HCT116 (cell line): Measurements from ENCODE around the gene TCHP. TPM values are rescaled to one million over a fixed set of nuclear protein-coding genes. Genes with fewer than 3 reads are reported as not detected.

Experiments used
- ATAC-seq: fragments of 200-7000 bp; cut with Tn5 transposase; 2 replicates; pipeline ENCODE4 v1.9.1; 2020; ENCODE audit warnings: mild to moderate bottlenecking, moderate library complexity
- BruUV-seq: library from RNA; stranded (reverse); fragments of 400-500 nt; replicated peaks from 2 replicates; lab custom pipeline; 2021; lab: Mats Ljungman, UMichigan
- CTCF ChIA-PET: fragments of 300-600 bp; sonication (Branson Sonifier 250); formaldehyde crosslinking; loops from one replicate; lab custom pipeline; 2021; ENCODE audit warnings: antibody characterized with exemption; lab: Charles Lee
- POLR2A ChIA-PET: fragments of 300-600, 350-600 bp; sonication (Branson Sonifier 250); formaldehyde crosslinking; loops from one replicate; lab custom pipeline; 2021; ENCODE audit warnings: antibody characterized with exemption; lab: Charles Lee
- RAD21 ChIA-PET, 2 experiments: fragments of 300-600 bp; sonication (Branson Sonifier 250); formaldehyde crosslinking; loops; one replicate each; lab custom pipeline; 2023; ENCODE audit warnings: low total read pairs in 2 of 2; ENCODE audit not compliant: uncharacterized antibody in 2 of 2, unreplicated experiment in 2 of 2, low non-redundant PET in 1 of 2; lab: Charles Lee
- DNase-seq: peaks from one replicate; pipeline ENCODE4 v3.0.0-alpha.2; 2010; ENCODE audit warnings: low read depth, low spot score
- H2AFZ ChIP-seq: fragments of 200-600 bp; shearing (Covaris generic), sonication (generic); 2 replicates; pipeline ENCODE4 v1.6.1; 2017; ENCODE audit warnings: low read depth, mixed run types, mixed read lengths, antibody characterized with exemption, low read length; ENCODE audit not compliant: poor library complexity, severe bottlenecking
- H3K27ac ChIP-seq: 2 replicates; pipeline ENCODE4 v1.5.1; 2012; ENCODE audit warnings: low read depth, low read length
- H3K27me3 ChIP-seq: fragments of 200-600 bp; sonication (generic); 2 replicates; pipeline ENCODE4 v1.6.1; 2016; ENCODE audit warnings: mixed run types, low read length, mixed read lengths; ENCODE audit not compliant: insufficient read depth
- H3K36me3 ChIP-seq, 2 experiments: fragments of 200-500 bp in 1 of 2; fragments of 200-600 bp in 1 of 2; sonication (Bioruptor generic) in 1 of 2; sonication (generic) in 1 of 2; 2 replicates each; pipeline versions ENCODE4 v1.5.1 to v1.6.1; 2014 to 2016; ENCODE audit warnings: low read length in 2 of 2, inconsistent platforms in 1 of 2, mixed read lengths in 1 of 2, mixed run types in 1 of 2; ENCODE audit not compliant: insufficient read depth in 2 of 2, control insufficient read depth in 1 of 2
- H3K4me1 ChIP-seq, 2 experiments: fragments of 200-600 bp in 1 of 2; sonication (generic) in 1 of 2; 2 replicates each; pipeline versions ENCODE4 v1.5.1 to v1.6.1; 2012 to 2017; ENCODE audit warnings: low read length in 2 of 2, inconsistent platforms in 1 of 2, mild to moderate bottlenecking in 1 of 2, mixed read lengths in 1 of 2, mixed run types in 1 of 2, moderate library complexity in 1 of 2; ENCODE audit not compliant: insufficient read depth in 2 of 2, control insufficient read depth in 1 of 2
- H3K4me2 ChIP-seq: fragments of 200-600 bp; sonication (generic); 2 replicates; pipeline ENCODE4 v1.6.1; 2017; ENCODE audit warnings: mixed run types, low read length, mixed read lengths
- H3K4me3 ChIP-seq, 2 experiments: fragments of 200-600 bp in 1 of 2; sonication (generic) in 1 of 2; replicated peaks in 1 of 2; 2 replicates each; pipeline ENCODE4 v1.5.1; 2011 to 2016; ENCODE audit warnings: low read length in 2 of 2, control low read depth in 1 of 2, low read depth in 1 of 2, mild to moderate bottlenecking in 1 of 2, mixed read lengths in 1 of 2, mixed run types in 1 of 2
- H3K79me2 ChIP-seq: fragments of 200-600 bp; sonication (generic); 2 replicates; pipeline ENCODE4 v1.6.1; 2017; ENCODE audit warnings: mild to moderate bottlenecking, mixed run types, low read length, moderate library complexity, mixed read lengths; ENCODE audit not compliant: insufficient read depth
- H3K9ac ChIP-seq: fragments of 200-600 bp; sonication (generic); 2 replicates; pipeline ENCODE4 v1.6.1; 2016; ENCODE audit warnings: low read length, mixed read lengths
- H3K9me2 ChIP-seq: fragments of 200-600 bp; sonication (generic), shearing (Covaris generic); 2 replicates; pipeline ENCODE4 v1.6.1; 2017; ENCODE audit warnings: mixed run types, mild to moderate bottlenecking, moderate library complexity; ENCODE audit not compliant: insufficient read depth
- H3K9me3 ChIP-seq, 2 experiments: fragments of 200-500 bp in 1 of 2; fragments of 200-600 bp in 1 of 2; sonication (Bioruptor generic) in 1 of 2; sonication (generic) in 1 of 2; 2 replicates each; pipeline ENCODE4 v1.6.1; 2014 to 2017; ENCODE audit warnings: low read length in 2 of 2, mixed read lengths in 2 of 2, inconsistent platforms in 1 of 2, low read depth in 1 of 2, mild to moderate bottlenecking in 1 of 2, mixed run types in 1 of 2, moderate library complexity in 1 of 2; ENCODE audit not compliant: control insufficient read depth in 1 of 2, insufficient read depth in 1 of 2
- H4K20me1 ChIP-seq: fragments of 200-600 bp; sonication (generic), shearing (Covaris generic); 2 replicates; pipeline ENCODE4 v1.6.1; 2017; ENCODE audit warnings: mixed run types, mild to moderate bottlenecking, moderate library complexity; ENCODE audit not compliant: insufficient read depth
- ATF3 ChIP-seq: IDR thresholded peaks from 2 replicates; pipeline ENCODE4 v1.6.1; 2012
- CBX3 ChIP-seq: IDR thresholded peaks from 2 replicates; pipeline ENCODE4 v1.6.1; 2012; ENCODE audit warnings: low read depth
- CTCF ChIP-seq, 3 experiments: fragments of 200-600 bp in 1 of 3; sonication (generic) in 1 of 3; IDR thresholded peaks in 2 of 3; conservative IDR thresholded peaks in 1 of 3; 2 replicates each; pipeline ENCODE4 v1.5.1; 2012 to 2017; ENCODE audit warnings: low read depth in 2 of 3, low read length in 2 of 3, antibody characterized with exemption in 1 of 3, borderline replicate concordance in 1 of 3, control low read depth in 1 of 3, mild to moderate bottlenecking in 1 of 3, mixed read lengths in 1 of 3, mixed run types in 1 of 3, moderate library complexity in 1 of 3; ENCODE audit not compliant: insufficient read depth in 1 of 3
- EGR1 ChIP-seq: IDR thresholded peaks from 2 replicates; pipeline ENCODE4 v1.6.1; 2012; ENCODE audit warnings: low read depth
- ELF1 ChIP-seq: IDR thresholded peaks from 2 replicates; pipeline ENCODE4 v1.6.1; 2012; ENCODE audit warnings: low read depth, borderline replicate concordance
- EZH2 ChIP-seq: fragments of 200-600 bp; sonication (generic); IDR thresholded peaks from 2 replicates; pipeline ENCODE4 v1.6.1; 2017; ENCODE audit warnings: antibody characterized with exemption, mixed run types
- FOSL1 ChIP-seq: IDR thresholded peaks from 2 replicates; pipeline ENCODE4 v1.6.1; 2012; ENCODE audit warnings: low read depth
- POLR2A ChIP-seq: IDR thresholded peaks from 2 replicates; pipeline ENCODE4 v1.7.0; 2011; ENCODE audit warnings: borderline replicate concordance; ENCODE audit not compliant: insufficient read depth, insufficient read length; ENCODE audit errors: extremely low read depth
- RAD21 ChIP-seq: IDR thresholded peaks from 2 replicates; pipeline ENCODE4 v1.6.1; 2012; ENCODE audit warnings: low read depth, mild to moderate bottlenecking
- SP1 ChIP-seq: IDR thresholded peaks from 2 replicates; pipeline ENCODE4 v1.6.1; 2012; ENCODE audit warnings: low read depth
- SRF ChIP-seq: IDR thresholded peaks from 2 replicates; pipeline ENCODE4 v1.6.1; 2012; ENCODE audit warnings: low read depth
- TCF7L2 ChIP-seq: IDR thresholded peaks from 2 replicates; pipeline ENCODE4 v1.7.0; 2011; ENCODE audit warnings: borderline replicate concordance, inconsistent platforms; ENCODE audit not compliant: insufficient read depth, insufficient read length; ENCODE audit errors: extremely low read depth
- YY1 ChIP-seq: IDR thresholded peaks from 2 replicates; pipeline ENCODE4 v1.6.1; 2011; ENCODE audit warnings: low read length, low read depth, moderate library complexity, mild to moderate bottlenecking; ENCODE audit not compliant: insufficient replicate concordance; ENCODE audit errors: extremely low read depth
- ZFX ChIP-seq: fragments of 450-650 bp; IDR thresholded peaks from 2 replicates; pipeline ENCODE4 v1.6.1; 2017
- intact Hi-C: fragments of 100-400 bp; cut with micrococcal nuclease; formaldehyde crosslinking; loops from 2 replicates; pipeline ENCODE4 v1.10.0; 2022
- total RNA-seq: library from RNA; stranded (reverse); gene quantifications from one replicate; pipeline ENCODE4 v1.2.1, GENCODE V29; 2021; ENCODE audit not compliant: unreplicated experiment
- TF ChIP-seq, protein P1 (sequence below): IDR thresholded peaks from 2 replicates; pipeline ENCODE4 v1.6.1; 2012; ENCODE audit warnings: low read depth
- TF ChIP-seq, protein P2 (sequence below): IDR thresholded peaks from 2 replicates; pipeline ENCODE4 v1.6.1; 2012

TCHP gene
- total RNA-seq, 1 experiment from 2014 or later = 17.3 TPM

- TF ChIP-seq, protein P1, sequence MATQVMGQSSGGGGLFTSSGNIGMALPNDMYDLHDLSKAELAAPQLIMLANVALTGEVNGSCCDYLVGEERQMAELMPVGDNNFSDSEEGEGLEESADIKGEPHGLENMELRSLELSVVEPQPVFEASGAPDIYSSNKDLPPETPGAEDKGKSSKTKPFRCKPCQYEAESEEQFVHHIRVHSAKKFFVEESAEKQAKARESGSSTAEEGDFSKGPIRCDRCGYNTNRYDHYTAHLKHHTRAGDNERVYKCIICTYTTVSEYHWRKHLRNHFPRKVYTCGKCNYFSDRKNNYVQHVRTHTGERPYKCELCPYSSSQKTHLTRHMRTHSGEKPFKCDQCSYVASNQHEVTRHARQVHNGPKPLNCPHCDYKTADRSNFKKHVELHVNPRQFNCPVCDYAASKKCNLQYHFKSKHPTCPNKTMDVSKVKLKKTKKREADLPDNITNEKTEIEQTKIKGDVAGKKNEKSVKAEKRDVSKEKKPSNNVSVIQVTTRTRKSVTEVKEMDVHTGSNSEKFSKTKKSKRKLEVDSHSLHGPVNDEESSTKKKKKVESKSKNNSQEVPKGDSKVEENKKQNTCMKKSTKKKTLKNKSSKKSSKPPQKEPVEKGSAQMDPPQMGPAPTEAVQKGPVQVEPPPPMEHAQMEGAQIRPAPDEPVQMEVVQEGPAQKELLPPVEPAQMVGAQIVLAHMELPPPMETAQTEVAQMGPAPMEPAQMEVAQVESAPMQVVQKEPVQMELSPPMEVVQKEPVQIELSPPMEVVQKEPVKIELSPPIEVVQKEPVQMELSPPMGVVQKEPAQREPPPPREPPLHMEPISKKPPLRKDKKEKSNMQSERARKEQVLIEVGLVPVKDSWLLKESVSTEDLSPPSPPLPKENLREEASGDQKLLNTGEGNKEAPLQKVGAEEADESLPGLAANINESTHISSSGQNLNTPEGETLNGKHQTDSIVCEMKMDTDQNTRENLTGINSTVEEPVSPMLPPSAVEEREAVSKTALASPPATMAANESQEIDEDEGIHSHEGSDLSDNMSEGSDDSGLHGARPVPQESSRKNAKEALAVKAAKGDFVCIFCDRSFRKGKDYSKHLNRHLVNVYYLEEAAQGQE = no peak
- TF ChIP-seq EGR1 = peak; percentile 87
- TF ChIP-seq SP1 = peak; percentile 85
- TF ChIP-seq, all 23 proteins: peak for 13
Observed at GRCh38 chr12:109951751-109952150, 51.7 kb downstream of the TCHP start (continued).

DNA sequence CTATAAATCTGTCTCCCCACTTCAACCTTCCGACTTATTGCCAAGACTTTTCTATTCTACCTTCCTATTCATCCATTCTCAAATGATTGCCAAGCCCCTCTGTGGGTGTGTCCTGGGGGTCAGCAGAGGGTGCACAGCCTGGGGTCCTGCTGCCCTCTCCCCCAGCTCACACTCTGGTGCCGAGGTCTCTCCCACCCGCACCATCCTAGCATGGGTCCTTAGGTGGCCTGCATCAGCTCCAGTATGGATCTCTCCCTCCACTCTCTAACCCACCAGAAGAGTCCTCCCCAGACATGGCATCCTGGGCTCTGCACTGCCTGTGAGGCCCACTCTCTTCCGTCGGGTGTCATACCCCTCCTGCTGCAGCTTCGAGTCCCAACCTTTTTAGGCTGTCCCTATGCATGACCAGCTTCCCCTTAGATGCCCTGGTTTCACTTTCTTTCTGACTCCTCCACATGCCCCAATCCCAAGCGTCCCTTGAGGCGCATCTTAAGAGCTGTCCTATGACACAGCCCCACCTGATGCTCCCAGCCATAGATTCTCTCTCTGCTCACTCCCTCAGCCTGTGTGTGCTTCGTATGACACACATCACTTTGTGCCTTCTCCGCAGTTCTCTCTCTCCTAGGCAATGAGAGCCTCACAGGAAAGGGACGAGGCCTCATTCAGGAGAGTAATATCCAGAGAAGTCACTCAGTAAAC is 52.2 kb downstream of the TCHP start:
- Histone ChIP-seq H3K36me3 (0 out of 4 replicates have a peak, but pooled peaks cover 3 to 11% of the 10 kb centered on the region in 2 experiments), H3K9ac (peak overlapping the region; percentile 48), H3K79me2 (no peaks in the 10 kb centered on the region), H3K27ac (peak overlapping the region; percentile 92), H3K4me1 (peaks cover 31 to 37% of the 10 kb centered on the region in 2 experiments), H3K4me2 (peak overlapping the region; percentile 76), H4K20me1 (no peaks in the 10 kb centered on the region), H3K9me2 (no peaks in the 10 kb centered on the region), H2AFZ (no peak overlapping the region), H3K9me3 (no peaks in the 10 kb centered on the region), H3K27me3 (no peaks in the 10 kb centered on the region), H3K4me3 (peak overlapping the region in 1 of 2 experiments; percentile 29; a peak in 1 of 4 replicates)
- RAD21 ChIA-PET = no interaction called here
- ATAC-seq = peak; percentile 28
- CTCF ChIA-PET = no interaction called here
- BruUV-seq = no TSS peak
- no peak for DNase-seq
- intact Hi-C loops = no loop called here
- POLR2A ChIA-PET = no interaction called here
- TF ChIP-seq SRF (no peak), ATF3 (no peak), FOSL1 (no peak), POLR2A (no peak), YY1 (no peak), TCF7L2 (no peak), EZH2 (no peak), CTCF (IDR thresholded peaks at IDR 0.05 in 2 of 3, conservative IDR thresholded peaks at IDR 0.05 in 1 of 3; ENCODE audit: borderline replicate concordance in 1 of 3, insufficient read depth in 1 of 3, low read depth in 2 of 3, low read length in 2 of 3) (no peak), RAD21 (no peak), SP1 (no peak), CBX3 (no peak), EGR1 (no peak), ZFX (no peak), ELF1 (no peak)
- TF ChIP-seq, protein P2, sequence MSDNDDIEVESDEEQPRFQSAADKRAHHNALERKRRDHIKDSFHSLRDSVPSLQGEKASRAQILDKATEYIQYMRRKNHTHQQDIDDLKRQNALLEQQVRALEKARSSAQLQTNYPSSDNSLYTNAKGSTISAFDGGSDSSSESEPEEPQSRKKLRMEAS = no peak
